K562 treated with DMSO at 1 percent for 48 hours (cell line): ENCODE data around the gene ZSCAN18. TPM values are rescaled to one million over a fixed set of nuclear protein-coding genes. Genes with fewer than 3 reads are reported as not detected.

ENCODE experiments used
- total RNA-seq: library from RNA; unstranded; fragments of 300-600 nt; gene quantifications from 2 replicates; pipeline ENCODE4 v1.2.3, GENCODE V29; 2022; ENCODE audit warnings: low replicate concordance; ENCODE audit errors: extremely low read depth

The ZSCAN18 gene
- total RNA-seq: not detected in 2 replicates

GRCh38 chr19:58097781-58098681, at the start of gene ZSCAN18:
Gene ZSCAN18, minus strand, starts transcription at chr19:58098231. Its CDS starts 7,964 bp downstream, at chr19:58090267.

GRCh38 chr19:58059003-58059670, 38.9 kb downstream of the ZSCAN18 start, which contains the start of gene ZNF135:
Gene ZNF135, plus strand, starts transcription at chr19:58059282. Its CDS starts 721 bp downstream, at chr19:58060003.

Other genes starting within 250 kb of the ZSCAN18 start
- not detected in 2 replicates for gene ZNF587, start 248.4 kb downstream of the ZSCAN18 start, total RNA-seq
- not detected in 2 replicates for gene ZNF814, start 209.2 kb downstream of the ZSCAN18 start, total RNA-seq
- not detected in 2 replicates for gene ZNF417, start 181.6 kb downstream of the ZSCAN18 start, total RNA-seq
- not detected in 2 replicates for gene ZNF418, start 162.8 kb downstream of the ZSCAN18 start, total RNA-seq
- gene ZNF256, start 150.5 kb downstream of the ZSCAN18 start, total RNA-seq: not detected in 2 replicates
- gene C19orf18, start 123.7 kb downstream of the ZSCAN18 start, total RNA-seq: not detected in 2 replicates
- gene ZNF606, start 95.4 kb downstream of the ZSCAN18 start, total RNA-seq: not detected in 2 replicates
- gene ZSCAN1, start 64.2 kb downstream of the ZSCAN18 start, total RNA-seq: not detected in 2 replicates
- gene ZNF135, start 38.9 kb downstream of the ZSCAN18 start, total RNA-seq: not detected in 2 replicates
- not detected in 2 replicates for gene ZNF329, start 52.6 kb upstream of the ZSCAN18 start, total RNA-seq
- gene ZNF274, start 84.8 kb upstream of the ZSCAN18 start, total RNA-seq: not detected in 2 replicates
- not detected in 2 replicates for gene ZNF544, start 130.7 kb upstream of the ZSCAN18 start, total RNA-seq
- gene ZNF8, start 180.7 kb upstream of the ZSCAN18 start, total RNA-seq: not detected in 2 replicates
- not detected in 2 replicates for gene ERVK3-1, start 207.1 kb upstream of the ZSCAN18 start, total RNA-seq
- not detected in 2 replicates for gene ZSCAN22, start 228.8 kb upstream of the ZSCAN18 start, total RNA-seq